Right lobe of liver (tissue), 6 donors: ENCODE data around the gene CELF2. TPM values are rescaled to one million over a fixed set of nuclear protein-coding genes. Genes with fewer than 3 reads are reported as not detected.

Experiments
- ATAC-seq, 4 donors: fragments of 200-7000 bp; cut with Tn5 transposase; one replicate each; pipeline ENCODE4 v1.9.1; 2020; ENCODE audit warnings: mild to moderate bottlenecking in 4 of 4, moderate library complexity in 4 of 4
- DNase-seq, 3 donors: peaks; one replicate each; pipeline ENCODE4 v3.0.0-alpha.2; 2020
- H3K27ac ChIP-seq, 3 donors: fragments of 200-600 bp; one replicate each; pipeline ENCODE4 v1.8.0; 2022
- H3K27me3 ChIP-seq, 2 donors: fragments of 200-600 bp; one replicate each; pipeline ENCODE4 v1.8.0; 2022
- H3K36me3 ChIP-seq, 4 donors: fragments of 200-600 bp; sonication (generic) in 1 of 4; one replicate each; pipeline versions ENCODE4 v1.5.1 to v1.8.0; 2017 to 2022; ENCODE audit warnings: control low read depth in 1 of 4
- H3K4me1 ChIP-seq, 4 donors: fragments of 200-600 bp; sonication (generic) in 1 of 4; one replicate each; pipeline versions ENCODE4 v1.5.1 to v1.8.0; 2017 to 2022; ENCODE audit warnings: control low read depth in 1 of 4
- H3K4me3 ChIP-seq, 3 donors: fragments of 200-600 bp; one replicate each; pipeline ENCODE4 v1.8.0; 2022
- H3K9me3 ChIP-seq, 4 donors: fragments of 200-600 bp; sonication (generic) in 1 of 4; one replicate each; pipeline versions ENCODE4 v1.5.1 to v1.8.0; 2017 to 2022; ENCODE audit warnings: control low read depth in 1 of 4
- POLR2A ChIP-seq: fragments of 450-650 bp; IDR thresholded peaks from one replicate; pipeline ENCODE4 v1.6.1; 2017; ENCODE audit warnings: antibody characterized with exemption, mild to moderate bottlenecking
- WGBS: methylation state at CpG from one replicate; pipeline ENCODE4 v1.1.6; 2018; ENCODE audit warnings: low coverage, low lambda C conversion rate; ENCODE audit not compliant: insufficient coverage; ENCODE audit errors: missing lambda C conversion rate; 5-methylcytosine and 5-hydroxymethylcytosine counted together
- intact Hi-C, 2 donors: fragments of 100-400 bp; cut with DNase I; formaldehyde crosslinking; loops; one replicate each; pipeline versions ENCODE4 v1.11.2 to v1.14.1; 2022
- total RNA-seq, 6 experiments: library from RNA; depleted of rRNA in 2 of 6; stranded (reverse); fragments of >200 nt in 2 of 6; fragmentation: NEBNext Ultra II Directional in 3 of 6; extraction: Animal tissue kit (Norgen Biotek cat#: 25700) in 3 of 6; gene quantifications; one replicate each; pipeline versions ENCODE4 v1.1.0 to v1.2.4, GENCODE V29; 2016 to 2023
- TF ChIP-seq, protein P1 (sequence below), 4 donors: fragments of 200-600 bp in 3 of 4; fragments of 450-650 bp in 1 of 4; IDR thresholded peaks; one replicate each; pipeline versions ENCODE4 v1.5.1 to v1.8.0; 2016 to 2022; ENCODE audit warnings: antibody characterized with exemption in 4 of 4, mild to moderate bottlenecking in 2 of 4
- donor health status: DM: no; HTN: yes; CAD: no.
- donor health status: DM: no; HTN: no; CAD: no.
- donor health status: DM: no; HTN: no; CAD: no.
- donor health status: DM: no; HTN: yes; CAD: no.
- donor health status: DM: no; HTN: yes; CAD: no.

Gene CELF2
- total RNA-seq, 6 experiments from 2014 or later = 2.4 to 6.2 (median 3.7) TPM

DNA sequence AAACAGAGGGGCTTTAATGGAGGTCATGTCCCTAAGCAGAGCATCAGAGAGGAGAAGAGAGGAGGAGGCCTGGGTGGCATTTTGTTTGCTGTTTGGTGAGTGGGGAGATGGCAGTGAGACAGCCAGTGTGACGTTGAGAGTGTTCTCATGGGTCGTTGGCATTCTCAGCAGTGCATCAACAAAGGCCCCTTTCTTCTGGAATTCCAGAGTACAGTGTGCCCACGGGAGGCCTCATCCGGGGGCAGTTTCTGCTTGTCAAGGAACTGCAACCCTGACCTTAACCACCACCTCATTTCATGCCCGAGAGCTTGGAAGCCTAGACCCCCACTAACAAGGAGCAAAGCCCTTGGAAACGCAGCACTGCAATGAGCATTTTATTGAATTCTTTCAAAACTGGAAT, 92.9 kb downstream of the CELF2 start:
- TF ChIP-seq, protein P1, sequence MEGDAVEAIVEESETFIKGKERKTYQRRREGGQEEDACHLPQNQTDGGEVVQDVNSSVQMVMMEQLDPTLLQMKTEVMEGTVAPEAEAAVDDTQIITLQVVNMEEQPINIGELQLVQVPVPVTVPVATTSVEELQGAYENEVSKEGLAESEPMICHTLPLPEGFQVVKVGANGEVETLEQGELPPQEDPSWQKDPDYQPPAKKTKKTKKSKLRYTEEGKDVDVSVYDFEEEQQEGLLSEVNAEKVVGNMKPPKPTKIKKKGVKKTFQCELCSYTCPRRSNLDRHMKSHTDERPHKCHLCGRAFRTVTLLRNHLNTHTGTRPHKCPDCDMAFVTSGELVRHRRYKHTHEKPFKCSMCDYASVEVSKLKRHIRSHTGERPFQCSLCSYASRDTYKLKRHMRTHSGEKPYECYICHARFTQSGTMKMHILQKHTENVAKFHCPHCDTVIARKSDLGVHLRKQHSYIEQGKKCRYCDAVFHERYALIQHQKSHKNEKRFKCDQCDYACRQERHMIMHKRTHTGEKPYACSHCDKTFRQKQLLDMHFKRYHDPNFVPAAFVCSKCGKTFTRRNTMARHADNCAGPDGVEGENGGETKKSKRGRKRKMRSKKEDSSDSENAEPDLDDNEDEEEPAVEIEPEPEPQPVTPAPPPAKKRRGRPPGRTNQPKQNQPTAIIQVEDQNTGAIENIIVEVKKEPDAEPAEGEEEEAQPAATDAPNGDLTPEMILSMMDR (IDR thresholded peaks at IDR 0.05) = no peak
- no peak for TF ChIP-seq POLR2A
- Histone ChIP-seq H3K36me3 (no peaks in the 10 kb centered on the region), H3K4me3 (no peak overlapping the region), H3K9me3 (no peaks in the 10 kb centered on the region), H3K27ac (no peak overlapping the region), H3K27me3 (no peaks in the 10 kb centered on the region), H3K4me1 (no peaks in the 10 kb centered on the region)
- intact Hi-C loops = no loop called here
- DNase-seq (no peak), ATAC-seq (no peak)
- 36% methylated on average over 3 of the region's 6 CpGs for WGBS

DNA sequence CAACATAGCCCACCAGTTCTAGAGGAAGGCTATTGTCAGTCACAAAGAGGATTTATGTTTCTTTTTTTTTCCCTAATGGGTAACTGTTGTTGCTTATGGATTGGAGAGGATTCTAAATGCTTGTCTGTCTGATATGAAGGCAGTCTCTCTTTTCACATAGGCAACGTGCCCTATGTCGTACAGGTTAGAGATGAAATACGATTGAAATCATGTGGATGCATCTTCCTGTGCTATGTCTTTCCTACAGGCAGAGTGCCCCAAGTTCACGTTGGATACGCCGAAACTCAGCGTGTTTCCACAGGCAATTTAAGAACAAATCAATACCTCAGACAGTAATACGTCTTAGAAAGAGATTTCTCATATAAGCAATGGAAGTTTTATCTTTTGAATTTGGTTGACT, 93.8 kb downstream of the CELF2 start:
- intact Hi-C loops = no loop called here
- no peaks in the 10 kb centered on the region for H3K4me1 ChIP-seq
- DNase-seq = no peak
- H3K27ac ChIP-seq = no peak overlapping the region
- TF ChIP-seq POLR2A = no peak
- TF ChIP-seq, protein P1 (IDR thresholded peaks at IDR 0.05) = no peak
- H3K36me3 ChIP-seq = no peaks in the 10 kb centered on the region
- no peaks in the 10 kb centered on the region for H3K9me3 ChIP-seq
- no peak overlapping the region for H3K4me3 ChIP-seq
- ATAC-seq = no peak
- no peaks in the 10 kb centered on the region for H3K27me3 ChIP-seq
- 69% methylated on average over 8 of the region's 8 CpGs for WGBS

DNA sequence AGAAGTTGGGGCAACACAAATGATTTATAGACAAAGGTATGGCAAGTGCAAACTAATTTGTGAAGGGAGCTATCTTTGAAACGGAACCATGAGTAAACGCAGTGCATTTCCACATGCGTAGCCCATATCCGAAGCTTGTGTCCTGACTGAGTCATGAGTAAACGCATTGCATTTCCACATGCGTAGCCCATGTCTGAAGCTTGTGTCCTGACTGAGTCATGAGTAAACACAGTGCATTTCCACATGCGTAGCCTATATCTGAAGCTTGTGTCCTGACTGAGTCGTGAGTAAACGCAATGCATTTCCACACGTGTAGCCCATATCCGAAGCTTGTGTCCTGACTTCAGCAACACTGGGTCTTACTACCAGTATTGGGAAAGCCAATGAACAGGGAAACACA, 95.0 kb downstream of the CELF2 start:
- Histone ChIP-seq H3K9me3 (no peaks in the 10 kb centered on the region), H3K27me3 (no peaks in the 10 kb centered on the region), H3K36me3 (no peaks in the 10 kb centered on the region), H3K4me1 (no peaks in the 10 kb centered on the region), H3K27ac (no peak overlapping the region), H3K4me3 (no peak overlapping the region)
- TF ChIP-seq POLR2A = no peak
- TF ChIP-seq, protein P1 (IDR thresholded peaks at IDR 0.05) = no peak
- intact Hi-C loops = no loop called here
- no peak for ATAC-seq
- 59% methylated on average over 2 of the region's 11 CpGs for WGBS
- DNase-seq = no peak

DNA sequence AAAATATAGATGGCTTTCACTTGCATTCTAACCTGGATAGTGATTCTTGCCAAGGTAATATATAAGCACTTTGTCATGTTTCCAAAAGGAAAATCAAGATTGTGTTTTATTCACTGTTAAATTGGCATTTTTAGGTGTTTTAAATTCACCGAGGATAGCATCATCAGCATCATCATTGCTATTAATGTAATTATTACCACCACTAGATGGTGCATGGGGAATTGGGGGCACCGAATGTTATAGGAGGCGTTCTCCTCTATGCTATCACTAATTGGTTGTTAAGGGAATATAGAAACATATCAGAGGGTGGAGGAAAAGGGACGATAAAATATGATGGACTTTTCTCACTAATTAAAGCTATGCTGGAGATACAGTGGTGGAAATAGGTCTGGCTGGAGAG, 95.5 kb downstream of the CELF2 start:
- no peak overlapping the region for H3K4me3 ChIP-seq
- no peak for TF ChIP-seq POLR2A
- TF ChIP-seq, protein P1 (IDR thresholded peaks at IDR 0.05) = peak in 3 of 4 donors; percentile 17 to 35 (median 21)
- H3K4me1 ChIP-seq = no peaks in the 10 kb centered on the region
- H3K36me3 ChIP-seq = no peaks in the 10 kb centered on the region
- no peak overlapping the region for H3K27ac ChIP-seq
- H3K9me3 ChIP-seq = no peaks in the 10 kb centered on the region
- 53% methylated on average over 4 of the region's 4 CpGs for WGBS
- H3K27me3 ChIP-seq = no peaks in the 10 kb centered on the region
- intact Hi-C loops = no loop called here
- ATAC-seq = peak in 2 of 4 donors; percentile 40 to 41
- no peak for DNase-seq

DNA sequence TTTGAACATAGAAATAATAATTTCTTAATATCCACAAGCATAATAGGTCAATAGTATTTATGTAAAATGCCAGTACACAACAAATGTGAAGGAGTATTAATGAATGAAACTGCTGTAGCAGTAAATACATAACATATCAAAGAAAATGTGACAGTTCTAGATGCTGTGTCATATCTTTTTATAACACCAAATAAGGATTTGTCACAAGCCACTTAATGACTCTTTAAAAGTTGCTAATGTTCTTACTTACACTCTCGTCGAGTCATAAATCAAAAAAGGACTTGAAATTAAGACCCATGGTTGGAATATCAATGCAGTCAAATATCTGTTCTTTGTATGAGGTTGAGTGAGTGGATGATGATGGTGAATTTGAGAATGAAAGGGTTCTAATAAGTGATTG, 96.6 kb downstream of the CELF2 start:
- ATAC-seq (no peak), DNase-seq (no peak)
- H3K27ac ChIP-seq = no peak overlapping the region
- no peaks in the 10 kb centered on the region for H3K9me3 ChIP-seq
- no peak overlapping the region for H3K4me3 ChIP-seq
- H3K36me3 ChIP-seq = no peaks in the 10 kb centered on the region
- TF ChIP-seq POLR2A = no peak
- TF ChIP-seq, protein P1 (IDR thresholded peaks at IDR 0.05) = no peak
- H3K27me3 ChIP-seq = no peaks in the 10 kb centered on the region
- WGBS = 67% methylated on average over 2 of the region's 2 CpGs
- no peaks in the 10 kb centered on the region for H3K4me1 ChIP-seq
- intact Hi-C loops = no loop called here
